Suprapubic skin (tissue), 4 donors: ENCODE results near the gene ZNF639. TPM values are rescaled to one million over a fixed set of nuclear protein-coding genes. Genes with fewer than 3 reads are reported as not detected.
A peak's percentile ranks its signal among the peaks of the same experiment; 100 is the strongest.

ENCODE experiments used
- DNase-seq, 2 donors: peaks; one replicate each; pipeline ENCODE4 v3.0.0-alpha.2; 2019; ENCODE audit warnings: low spot score in 2 of 2
- H3K27ac ChIP-seq: fragments of 200-600 bp; sonication (generic); one replicate; pipeline ENCODE4 v1.5.1; 2019
- H3K27me3 ChIP-seq: fragments of 200-600 bp; sonication (generic); one replicate; pipeline ENCODE4 v1.5.1; 2019
- H3K36me3 ChIP-seq: fragments of 200-600 bp; sonication (generic); one replicate; pipeline ENCODE4 v1.5.1; 2019
- H3K4me1 ChIP-seq: fragments of 200-600 bp; sonication (generic); one replicate; pipeline ENCODE4 v1.5.1; 2019
- H3K4me3 ChIP-seq: fragments of 200-600 bp; sonication (generic); one replicate; pipeline ENCODE4 v1.5.1; 2019; ENCODE audit warnings: mild to moderate bottlenecking
- H3K9me3 ChIP-seq: fragments of 200-600 bp; sonication (generic); one replicate; pipeline ENCODE4 v1.5.1; 2019
- EP300 ChIP-seq: sonication (generic); formaldehyde crosslinking; IDR thresholded peaks from one replicate; pipeline ENCODE4 v1.6.1; 2017; ENCODE audit warnings: antibody characterized with exemption
- POLR2A ChIP-seq, 2 donors: fragments of 450-650 bp; IDR thresholded peaks; one replicate each; pipeline ENCODE4 v1.6.1; 2017; ENCODE audit warnings: antibody characterized with exemption in 2 of 2, mild to moderate bottlenecking in 2 of 2, moderate library complexity in 2 of 2
- POLR2AphosphoS5 ChIP-seq, 3 donors: sonication (generic); formaldehyde crosslinking; IDR thresholded peaks; one replicate each; pipeline ENCODE4 v1.6.1; 2017; ENCODE audit warnings: antibody characterized with exemption in 3 of 3
- WGBS: methylation state at CpG from one replicate; pipeline ENCODE4 v1.1.5; 2018; 5-methylcytosine and 5-hydroxymethylcytosine counted together
- total RNA-seq, 4 donors: library from RNA; depleted of rRNA; stranded (reverse); fragments of >200 nt; gene quantifications; one replicate each; pipeline ENCODE4 v1.1.0, GENCODE V29; 2016
- TF ChIP-seq, protein P1 (sequence below), 2 donors: fragments of 200-600 bp in 1 of 2; fragments of 450-650 bp in 1 of 2; sonication (generic) in 1 of 2; IDR thresholded peaks; one replicate each; pipeline ENCODE4 v1.5.1; 2016 to 2019; ENCODE audit warnings: antibody characterized with exemption in 2 of 2, mild to moderate bottlenecking in 1 of 2, moderate library complexity in 1 of 2

The ZNF639 gene
- total RNA-seq, 4 donors from 2014 or later, result 14.7 to 39.6 (median 32.2) TPM

DNA sequence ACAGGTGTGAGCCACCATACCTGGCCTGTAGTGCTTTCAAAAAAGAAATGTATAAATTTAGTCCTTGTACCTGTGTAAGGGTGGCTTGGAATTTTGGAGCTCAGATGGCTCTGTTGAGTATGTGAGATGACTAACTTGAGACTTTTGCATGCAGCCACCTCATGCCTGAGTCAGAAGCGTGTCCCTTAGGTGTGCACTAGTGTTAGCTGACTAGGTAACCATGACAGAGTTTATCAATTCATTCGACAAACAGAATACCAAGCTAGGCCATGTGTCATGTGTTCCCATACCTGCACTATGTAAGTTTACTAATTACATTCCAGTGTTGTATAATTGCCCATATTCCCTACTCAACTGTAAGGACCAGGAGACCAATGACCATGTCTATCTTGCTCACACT is 4.0 kb upstream of the ZNF639 start:
- Histone ChIP-seq H3K9me3 (no peaks in the 10 kb centered on the region), H3K4me1 (peaks cover 19% of the 10 kb centered on the region), H3K4me3 (no peak overlapping the region), H3K27me3 (no peaks in the 10 kb centered on the region), H3K27ac (no peak overlapping the region), H3K36me3 (no peaks in the 10 kb centered on the region)
- TF ChIP-seq POLR2AphosphoS5 (IDR thresholded peaks at IDR 0.05), result no peak
- no peak for TF ChIP-seq EP300
- TF ChIP-seq POLR2A (IDR thresholded peaks at IDR 0.05), result no peak
- WGBS, result 94% methylated on average over 2 of the region's 2 CpGs
- DNase-seq, result no peak

DNA sequence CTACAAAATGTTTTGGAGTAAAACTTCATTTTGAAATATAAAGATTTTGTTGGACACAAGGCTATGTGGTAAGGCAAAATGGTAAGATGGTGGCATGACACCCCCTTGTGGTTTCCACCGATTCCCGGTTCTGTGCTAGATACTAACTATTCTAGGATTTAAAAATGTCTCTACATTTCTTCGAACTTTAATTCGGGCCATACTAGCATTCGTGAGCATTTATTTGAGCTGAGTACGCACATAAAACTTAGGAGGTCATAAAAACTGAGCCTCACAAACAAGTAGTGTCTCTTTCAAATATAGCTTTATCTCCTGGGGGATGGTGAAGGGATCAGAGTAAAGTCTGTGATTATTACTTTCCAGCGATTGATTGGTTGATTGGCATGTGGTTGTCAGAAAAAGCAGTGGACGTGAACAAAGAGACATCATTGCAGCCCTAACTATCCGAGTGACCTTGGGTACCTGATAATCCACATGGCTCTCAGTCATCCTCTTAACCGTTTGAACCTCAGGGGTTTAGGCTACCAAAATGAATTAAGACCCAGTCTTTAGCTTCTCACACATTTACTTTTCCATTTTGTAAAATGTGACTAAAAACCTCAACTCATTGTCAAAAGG is 1.1 kb upstream of the ZNF639 start:
- no peak for DNase-seq
- Histone ChIP-seq H3K9me3 (no peaks in the 10 kb centered on the region), H3K36me3 (no peaks in the 10 kb centered on the region), H3K4me3 (peak overlapping the region; percentile 95), H3K27me3 (no peaks in the 10 kb centered on the region), H3K4me1 (peaks cover 28% of the 10 kb centered on the region), H3K27ac (peak overlapping the region; percentile 98)
- WGBS, result 39% methylated on average over 10 of the region's 10 CpGs
- TF ChIP-seq, protein P1, sequence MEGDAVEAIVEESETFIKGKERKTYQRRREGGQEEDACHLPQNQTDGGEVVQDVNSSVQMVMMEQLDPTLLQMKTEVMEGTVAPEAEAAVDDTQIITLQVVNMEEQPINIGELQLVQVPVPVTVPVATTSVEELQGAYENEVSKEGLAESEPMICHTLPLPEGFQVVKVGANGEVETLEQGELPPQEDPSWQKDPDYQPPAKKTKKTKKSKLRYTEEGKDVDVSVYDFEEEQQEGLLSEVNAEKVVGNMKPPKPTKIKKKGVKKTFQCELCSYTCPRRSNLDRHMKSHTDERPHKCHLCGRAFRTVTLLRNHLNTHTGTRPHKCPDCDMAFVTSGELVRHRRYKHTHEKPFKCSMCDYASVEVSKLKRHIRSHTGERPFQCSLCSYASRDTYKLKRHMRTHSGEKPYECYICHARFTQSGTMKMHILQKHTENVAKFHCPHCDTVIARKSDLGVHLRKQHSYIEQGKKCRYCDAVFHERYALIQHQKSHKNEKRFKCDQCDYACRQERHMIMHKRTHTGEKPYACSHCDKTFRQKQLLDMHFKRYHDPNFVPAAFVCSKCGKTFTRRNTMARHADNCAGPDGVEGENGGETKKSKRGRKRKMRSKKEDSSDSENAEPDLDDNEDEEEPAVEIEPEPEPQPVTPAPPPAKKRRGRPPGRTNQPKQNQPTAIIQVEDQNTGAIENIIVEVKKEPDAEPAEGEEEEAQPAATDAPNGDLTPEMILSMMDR (IDR thresholded peaks at IDR 0.05), result no peak
- no peak for TF ChIP-seq POLR2A (IDR thresholded peaks at IDR 0.05)
- TF ChIP-seq EP300, result no peak
- TF ChIP-seq POLR2AphosphoS5 (IDR thresholded peaks at IDR 0.05), result no peak

DNA sequence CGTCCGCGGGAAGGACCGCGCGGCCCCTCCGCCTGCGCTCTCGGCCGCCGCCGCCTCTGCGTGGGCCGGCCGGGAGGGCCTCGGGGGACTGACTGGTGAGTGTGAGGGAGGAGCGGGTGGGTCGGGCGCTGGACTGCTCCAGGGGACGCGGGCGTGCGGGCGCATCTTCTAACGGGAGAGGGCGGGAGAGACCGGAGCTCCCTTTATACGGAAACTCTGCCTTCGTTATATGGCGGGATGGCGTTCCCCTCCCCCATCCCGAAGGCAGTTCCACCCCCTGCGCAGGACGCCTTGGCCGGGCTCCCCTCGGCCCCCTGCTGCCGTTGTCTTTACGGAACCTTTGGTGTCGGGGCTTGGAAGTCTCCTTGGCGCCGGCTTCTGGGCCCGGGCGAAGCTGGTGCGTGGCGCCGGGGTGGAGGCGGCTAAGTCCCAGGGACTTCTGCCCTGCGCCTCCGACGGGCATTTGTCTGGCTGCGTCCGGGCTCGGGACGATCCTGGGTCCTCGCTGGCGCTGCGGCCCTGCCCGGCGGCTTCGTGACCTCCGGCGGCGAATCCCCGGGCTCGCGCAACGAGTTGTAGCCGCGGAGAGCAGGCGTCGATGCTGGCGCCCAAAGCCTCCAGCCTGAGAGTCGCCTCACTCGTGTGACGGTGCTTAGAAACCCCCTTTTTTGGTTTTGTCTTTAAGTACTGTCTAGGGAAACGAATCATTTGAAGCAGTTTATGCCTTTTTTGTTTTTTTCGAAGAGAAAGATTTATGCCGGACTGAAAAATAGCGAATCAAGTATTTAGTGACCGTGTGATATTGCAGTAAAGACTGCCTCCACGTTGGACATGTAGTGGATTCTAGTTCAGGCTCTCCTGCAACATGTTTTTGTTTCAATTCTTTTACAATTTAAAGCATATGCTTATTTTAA is 623 bp downstream of the ZNF639 start:
- Histone ChIP-seq H3K4me3 (peak overlapping the region; percentile 95), H3K9me3 (no peaks in the 10 kb centered on the region), H3K27me3 (no peaks in the 10 kb centered on the region), H3K27ac (peak overlapping the region; percentile 98), H3K36me3 (peaks cover 4% of the 10 kb centered on the region), H3K4me1 (peaks cover 28% of the 10 kb centered on the region)
- DNase-seq, result peak; percentile 84 to 86
- no peak for TF ChIP-seq EP300
- TF ChIP-seq POLR2A (IDR thresholded peaks at IDR 0.05), result no peak
- TF ChIP-seq, protein P1 (IDR thresholded peaks at IDR 0.05), result no peak
- no peak for TF ChIP-seq POLR2AphosphoS5 (IDR thresholded peaks at IDR 0.05)
- under 1% methylated on average over 22 of the region's 81 CpGs for WGBS

GRCh38 chr3:179324270-179324754 is 1.5 kb downstream of the ZNF639 start:
- no peak for DNase-seq
- Histone ChIP-seq H3K27me3 (no peaks in the 10 kb centered on the region), H3K9me3 (no peaks in the 10 kb centered on the region), H3K36me3 (peaks cover 12% of the 10 kb centered on the region), H3K27ac (peak overlapping the region; percentile 98), H3K4me3 (peak overlapping the region; percentile 95), H3K4me1 (peaks cover 28% of the 10 kb centered on the region)
- TF ChIP-seq, protein P1 (IDR thresholded peaks at IDR 0.05), result no peak
- TF ChIP-seq POLR2AphosphoS5 (IDR thresholded peaks at IDR 0.05), result no peak
- TF ChIP-seq POLR2A (IDR thresholded peaks at IDR 0.05), result no peak
- no peak for TF ChIP-seq EP300
- WGBS, result 6% methylated on average over 8 of the region's 8 CpGs

DNA sequence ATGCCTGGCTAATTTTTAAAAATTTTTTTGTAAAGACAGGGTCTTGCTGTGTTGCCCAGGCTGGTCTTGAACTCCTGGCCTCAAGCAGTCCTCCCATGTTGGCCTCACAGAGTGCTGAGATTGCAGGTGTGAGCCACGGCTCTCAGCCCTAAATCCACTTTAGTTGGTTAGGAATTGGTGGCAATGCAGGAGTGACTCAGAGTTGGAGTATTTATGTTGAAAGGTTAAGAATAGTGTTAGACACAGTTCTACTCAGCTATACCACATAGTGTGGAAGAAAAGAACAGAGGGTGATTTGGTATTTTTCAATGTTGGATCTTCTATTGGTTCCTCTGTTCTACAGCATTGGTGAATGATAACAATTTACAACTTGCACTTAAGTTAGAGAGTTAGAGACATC is 7.6 kb downstream of the ZNF639 start:
- no peak for TF ChIP-seq EP300
- no peak for TF ChIP-seq POLR2A (IDR thresholded peaks at IDR 0.05)
- TF ChIP-seq POLR2AphosphoS5 (IDR thresholded peaks at IDR 0.05), result no peak
- TF ChIP-seq, protein P1 (IDR thresholded peaks at IDR 0.05), result no peak
- H3K27ac ChIP-seq, result no peak overlapping the region
- no peak overlapping the region for H3K4me3 ChIP-seq
- H3K4me1 ChIP-seq, result no peaks in the 10 kb centered on the region
- H3K36me3 ChIP-seq, result peaks cover 70% of the 10 kb centered on the region
- DNase-seq, result no peak
- no peaks in the 10 kb centered on the region for H3K27me3 ChIP-seq
- no peaks in the 10 kb centered on the region for H3K9me3 ChIP-seq
- 94% methylated on average over 1 of the region's 1 CpG for WGBS
